SK-N-DZ (cell line): Measurements from ENCODE around the gene SPPL3.
A peak's percentile ranks its signal among the peaks of the same experiment; 100 is the strongest.

Source experiments
- DNase-seq: peaks from one replicate; pipeline ENCODE4 v3.0.0-alpha.2; 2015; ENCODE audit warnings: low spot score

The SPPL3 gene

GRCh38 chr12:120725659-120726509 is 178.3 kb downstream of the SPPL3 start, which contains the start of gene ACADS:
TSS of gene ACADS (plus strand) at chr12:120725826. CDS start at chr12:120725886, 60 bp downstream.
- DNase-seq: peak; percentile 82

GRCh38 chr12:120725151-120725658 is 179.0 kb downstream of the SPPL3 start:
- peak; percentile 38 for DNase-seq

GRCh38 chr12:120724720-120725119 is 179.4 kb downstream of the SPPL3 start:
- no peak for DNase-seq

DNA sequence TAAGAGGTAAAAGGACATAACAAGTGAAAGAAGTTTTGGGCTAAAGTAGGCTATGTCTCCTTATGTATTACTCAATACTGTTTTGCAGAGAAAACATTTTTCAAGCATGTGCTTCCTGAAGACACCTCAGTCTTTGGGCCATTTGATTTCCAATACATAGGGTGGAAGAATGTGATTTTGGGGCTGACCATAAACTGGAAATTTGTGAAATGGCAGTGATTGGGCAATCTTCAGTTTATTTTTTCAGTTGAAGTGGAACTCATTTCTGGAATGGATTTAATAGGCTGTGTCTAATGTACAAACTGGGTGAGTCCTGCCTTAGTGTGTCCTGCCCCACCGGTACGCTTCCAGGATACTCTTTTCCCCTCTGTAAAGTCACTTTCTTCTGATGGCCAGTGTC is 181.4 kb downstream of the SPPL3 start:
- DNase-seq: no peak

GRCh38 chr12:120721866-120722265 is 182.3 kb downstream of the SPPL3 start:
- DNase-seq: no peak

GRCh38 chr12:120720987-120721801 is 183.0 kb downstream of the SPPL3 start:
- DNase-seq: no peak

- DNase-seq: no peak
These were observed 183.7 kb downstream of the SPPL3 start for GRCh38 chr12:120720234-120720986.

- DNase-seq: no peak
These were observed 184.5 kb downstream of the SPPL3 start for GRCh38 chr12:120719496-120720233.

DNA sequence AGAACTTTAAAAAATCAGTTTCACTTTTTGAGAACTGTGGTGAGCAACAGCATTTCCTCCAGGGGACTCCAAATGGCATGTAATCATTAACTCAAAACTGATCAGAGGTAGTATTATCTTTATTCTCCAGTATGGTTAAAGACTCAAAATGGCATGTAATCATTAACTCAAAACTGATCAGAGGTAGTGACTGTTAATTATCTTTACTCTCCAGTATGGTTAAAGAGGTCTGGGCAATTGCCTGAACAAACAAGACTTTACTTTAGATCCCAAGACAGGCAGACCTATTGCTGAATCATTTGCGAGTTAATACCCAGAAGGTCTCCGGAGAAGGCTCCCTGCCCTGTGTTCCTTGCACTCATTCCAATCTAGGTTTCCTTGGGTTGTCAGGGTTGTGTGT is 185.1 kb downstream of the SPPL3 start:
- no peak for DNase-seq

DNA sequence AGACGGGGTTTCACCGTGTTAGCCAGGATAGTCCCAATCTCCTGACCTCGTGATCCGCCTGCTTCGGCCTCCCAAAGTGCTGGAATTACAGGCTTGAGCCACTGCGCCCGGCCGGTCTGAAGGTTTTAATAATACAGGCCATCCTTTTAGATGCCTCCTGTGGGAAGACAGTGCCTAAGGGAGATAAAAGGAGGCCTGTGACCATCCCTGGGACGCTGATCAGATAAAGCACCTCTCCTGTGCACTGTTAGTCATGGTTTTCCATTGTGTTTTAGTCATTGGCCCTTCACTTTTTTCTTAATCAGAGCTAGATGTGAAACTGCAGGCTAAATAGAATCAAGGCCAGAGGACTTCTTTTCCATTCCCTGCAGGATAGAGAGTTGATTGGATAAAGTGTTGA is 186.1 kb downstream of the SPPL3 start:
- DNase-seq: no peak

- peak; percentile 75 for DNase-seq
These were observed 190.2 kb downstream of the SPPL3 start for GRCh38 chr12:120713861-120714482.

DNA sequence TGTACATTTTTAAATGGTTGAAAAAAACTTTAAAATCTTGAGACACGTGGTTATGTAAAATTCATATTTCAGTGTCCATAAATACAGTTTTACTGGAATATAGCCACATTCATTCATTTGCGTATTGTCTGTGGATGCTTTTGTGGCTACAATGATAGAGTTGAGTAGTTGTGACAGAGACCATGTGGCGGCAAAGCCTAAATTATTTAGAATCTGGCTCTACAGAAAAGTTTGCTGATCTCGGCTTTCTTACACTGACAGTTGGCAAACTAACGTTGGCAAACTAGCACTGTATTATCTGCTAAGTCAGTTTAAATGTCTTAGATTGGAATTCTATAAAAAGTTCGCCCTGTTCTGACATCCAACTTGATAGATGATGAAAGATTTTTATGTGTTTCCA is 191.5 kb downstream of the SPPL3 start:
- DNase-seq: no peak
